Peyer's patch (tissue), 4 donors: Measurements from ENCODE around the gene IL1RAPL1.

ENCODE experiments used
- POLR2A ChIP-seq, 2 donors: fragments of 450-650 bp; IDR thresholded peaks; one replicate each; pipeline ENCODE4 v1.5.1; 2017; ENCODE audit warnings: antibody characterized with exemption in 2 of 2, mild to moderate bottlenecking in 2 of 2, moderate library complexity in 2 of 2
- TF ChIP-seq, protein P1 (sequence below), 6 experiments: fragments of 450-650 bp in 4 of 6; fragments of 200-600 bp in 2 of 6; sonication (generic) in 1 of 6; IDR thresholded peaks; one replicate each; pipeline ENCODE4 v1.5.1; 2017 to 2019; ENCODE audit warnings: antibody characterized with exemption in 6 of 6, mild to moderate bottlenecking in 3 of 6, moderate library complexity in 1 of 6

DNA sequence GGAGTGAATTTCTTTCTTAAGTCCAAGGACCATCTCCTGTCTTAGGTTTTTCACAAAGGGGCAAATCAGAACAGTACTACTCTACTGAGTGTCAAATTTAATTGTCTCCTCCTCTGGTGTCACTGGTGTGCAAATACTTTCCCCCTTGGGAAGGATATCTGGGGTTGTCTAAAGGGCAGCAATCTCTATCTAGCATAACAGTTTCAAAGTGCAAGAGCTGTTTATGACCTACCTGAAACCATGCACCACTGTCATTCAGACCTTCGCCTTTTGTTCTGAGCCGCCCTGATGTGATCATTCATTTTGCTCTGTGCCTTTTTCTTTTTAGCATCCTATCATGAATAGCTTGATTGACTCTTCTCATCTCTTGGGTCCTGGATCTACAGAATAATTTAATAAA is 39.3 kb downstream of the IL1RAPL1 start:
- TF ChIP-seq, protein P1, sequence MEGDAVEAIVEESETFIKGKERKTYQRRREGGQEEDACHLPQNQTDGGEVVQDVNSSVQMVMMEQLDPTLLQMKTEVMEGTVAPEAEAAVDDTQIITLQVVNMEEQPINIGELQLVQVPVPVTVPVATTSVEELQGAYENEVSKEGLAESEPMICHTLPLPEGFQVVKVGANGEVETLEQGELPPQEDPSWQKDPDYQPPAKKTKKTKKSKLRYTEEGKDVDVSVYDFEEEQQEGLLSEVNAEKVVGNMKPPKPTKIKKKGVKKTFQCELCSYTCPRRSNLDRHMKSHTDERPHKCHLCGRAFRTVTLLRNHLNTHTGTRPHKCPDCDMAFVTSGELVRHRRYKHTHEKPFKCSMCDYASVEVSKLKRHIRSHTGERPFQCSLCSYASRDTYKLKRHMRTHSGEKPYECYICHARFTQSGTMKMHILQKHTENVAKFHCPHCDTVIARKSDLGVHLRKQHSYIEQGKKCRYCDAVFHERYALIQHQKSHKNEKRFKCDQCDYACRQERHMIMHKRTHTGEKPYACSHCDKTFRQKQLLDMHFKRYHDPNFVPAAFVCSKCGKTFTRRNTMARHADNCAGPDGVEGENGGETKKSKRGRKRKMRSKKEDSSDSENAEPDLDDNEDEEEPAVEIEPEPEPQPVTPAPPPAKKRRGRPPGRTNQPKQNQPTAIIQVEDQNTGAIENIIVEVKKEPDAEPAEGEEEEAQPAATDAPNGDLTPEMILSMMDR (IDR thresholded peaks at IDR 0.05) = no peak
- TF ChIP-seq POLR2A (IDR thresholded peaks at IDR 0.05) = no peak
